A549 (cell line): Measurements from ENCODE around the gene RTEL1.

Experiments
- JUNB ChIP-seq: fragments of >200 bp; sonication (Bioruptor Twin); formaldehyde crosslinking; IDR thresholded peaks from 2 replicates; pipeline ENCODE4 v1.6.1; 2016
- RAD21 ChIP-seq, 2 experiments: fragments of >200 bp in 1 of 2; sonication (Bioruptor Twin) in 1 of 2; formaldehyde crosslinking in 1 of 2; IDR thresholded peaks in 1 of 2; conservative IDR thresholded peaks in 1 of 2; 2 replicates in 1 of 2; 3 replicates in 1 of 2; pipeline ENCODE4 v1.6.1; 2012 to 2018; ENCODE audit warnings: inconsistent platforms in 1 of 2
- RCOR1 ChIP-seq: fragments of 150-350 bp; IDR thresholded peaks from 2 replicates; pipeline ENCODE4 v1.6.1; 2014; ENCODE audit warnings: antibody characterized with exemption, low read length, low read depth
- TF ChIP-seq, protein P1 (sequence below): fragments of >200 bp; sonication (Bioruptor Twin); formaldehyde crosslinking; IDR thresholded peaks from 3 replicates; pipeline ENCODE4 v1.5.1; 2016
- TF ChIP-seq, protein P2 (sequence below): IDR thresholded peaks from 2 replicates; pipeline ENCODE4 v1.6.1; 2012

DNA sequence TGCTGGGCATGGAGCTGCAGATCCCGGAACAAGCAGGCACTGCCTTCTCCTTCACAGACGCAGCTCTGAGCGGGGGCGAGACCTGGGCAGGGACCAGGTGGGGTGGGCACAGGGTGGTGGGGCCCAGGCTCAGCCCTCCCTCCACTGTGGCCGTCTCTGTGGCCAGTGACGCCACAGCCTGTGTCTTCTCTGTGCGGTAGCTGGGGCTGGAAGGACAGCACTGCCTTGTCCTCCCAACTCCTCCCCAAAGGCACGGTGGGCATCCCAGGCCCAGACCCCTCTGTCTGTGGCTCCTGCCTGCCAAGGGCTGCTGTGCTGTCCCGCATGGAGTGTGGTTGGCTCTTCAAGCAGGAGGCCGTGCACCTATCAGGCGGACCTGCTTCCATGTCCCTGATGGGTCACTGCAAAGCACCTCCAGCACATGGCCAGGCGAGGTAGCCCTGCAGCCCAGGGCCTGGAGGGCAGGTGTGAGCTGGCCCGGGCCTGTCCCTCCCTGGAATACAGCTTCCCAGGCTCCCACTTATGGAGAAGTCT is 23.6 kb downstream of the RTEL1 start:
- TF ChIP-seq, protein P1, sequence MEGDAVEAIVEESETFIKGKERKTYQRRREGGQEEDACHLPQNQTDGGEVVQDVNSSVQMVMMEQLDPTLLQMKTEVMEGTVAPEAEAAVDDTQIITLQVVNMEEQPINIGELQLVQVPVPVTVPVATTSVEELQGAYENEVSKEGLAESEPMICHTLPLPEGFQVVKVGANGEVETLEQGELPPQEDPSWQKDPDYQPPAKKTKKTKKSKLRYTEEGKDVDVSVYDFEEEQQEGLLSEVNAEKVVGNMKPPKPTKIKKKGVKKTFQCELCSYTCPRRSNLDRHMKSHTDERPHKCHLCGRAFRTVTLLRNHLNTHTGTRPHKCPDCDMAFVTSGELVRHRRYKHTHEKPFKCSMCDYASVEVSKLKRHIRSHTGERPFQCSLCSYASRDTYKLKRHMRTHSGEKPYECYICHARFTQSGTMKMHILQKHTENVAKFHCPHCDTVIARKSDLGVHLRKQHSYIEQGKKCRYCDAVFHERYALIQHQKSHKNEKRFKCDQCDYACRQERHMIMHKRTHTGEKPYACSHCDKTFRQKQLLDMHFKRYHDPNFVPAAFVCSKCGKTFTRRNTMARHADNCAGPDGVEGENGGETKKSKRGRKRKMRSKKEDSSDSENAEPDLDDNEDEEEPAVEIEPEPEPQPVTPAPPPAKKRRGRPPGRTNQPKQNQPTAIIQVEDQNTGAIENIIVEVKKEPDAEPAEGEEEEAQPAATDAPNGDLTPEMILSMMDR = no peak
- TF ChIP-seq JUNB (no peak), RCOR1 (no peak), RAD21 (conservative IDR thresholded peaks at IDR 0.05 in 1 of 2, IDR thresholded peaks at IDR 0.05 in 1 of 2) (no peak)
- TF ChIP-seq, protein P2, sequence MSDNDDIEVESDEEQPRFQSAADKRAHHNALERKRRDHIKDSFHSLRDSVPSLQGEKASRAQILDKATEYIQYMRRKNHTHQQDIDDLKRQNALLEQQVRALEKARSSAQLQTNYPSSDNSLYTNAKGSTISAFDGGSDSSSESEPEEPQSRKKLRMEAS = no peak
